Measurements from ENCODE around the gene JUND.

The JUND gene

DNA sequence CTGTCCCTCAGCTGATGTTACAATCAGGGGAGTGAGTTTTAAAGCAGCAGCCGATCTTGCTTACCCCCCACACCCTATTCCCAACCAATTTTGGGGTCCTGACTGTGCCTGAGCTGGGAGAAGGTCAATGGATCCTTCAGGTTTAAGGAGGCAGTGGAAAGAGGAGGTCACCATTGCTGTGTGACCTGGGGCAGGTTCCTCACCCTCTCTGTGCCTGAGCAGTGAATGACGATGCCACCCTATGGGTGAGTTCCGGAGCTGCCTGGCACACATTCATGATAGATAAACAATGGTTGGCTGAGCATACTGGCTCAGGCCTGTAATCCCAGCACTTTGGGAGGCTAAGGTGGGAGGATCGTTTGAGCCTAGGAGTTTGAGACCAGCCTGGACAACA is 20.3 kb upstream of the JUND start:
- TF ChIP-seq, protein P1, sequence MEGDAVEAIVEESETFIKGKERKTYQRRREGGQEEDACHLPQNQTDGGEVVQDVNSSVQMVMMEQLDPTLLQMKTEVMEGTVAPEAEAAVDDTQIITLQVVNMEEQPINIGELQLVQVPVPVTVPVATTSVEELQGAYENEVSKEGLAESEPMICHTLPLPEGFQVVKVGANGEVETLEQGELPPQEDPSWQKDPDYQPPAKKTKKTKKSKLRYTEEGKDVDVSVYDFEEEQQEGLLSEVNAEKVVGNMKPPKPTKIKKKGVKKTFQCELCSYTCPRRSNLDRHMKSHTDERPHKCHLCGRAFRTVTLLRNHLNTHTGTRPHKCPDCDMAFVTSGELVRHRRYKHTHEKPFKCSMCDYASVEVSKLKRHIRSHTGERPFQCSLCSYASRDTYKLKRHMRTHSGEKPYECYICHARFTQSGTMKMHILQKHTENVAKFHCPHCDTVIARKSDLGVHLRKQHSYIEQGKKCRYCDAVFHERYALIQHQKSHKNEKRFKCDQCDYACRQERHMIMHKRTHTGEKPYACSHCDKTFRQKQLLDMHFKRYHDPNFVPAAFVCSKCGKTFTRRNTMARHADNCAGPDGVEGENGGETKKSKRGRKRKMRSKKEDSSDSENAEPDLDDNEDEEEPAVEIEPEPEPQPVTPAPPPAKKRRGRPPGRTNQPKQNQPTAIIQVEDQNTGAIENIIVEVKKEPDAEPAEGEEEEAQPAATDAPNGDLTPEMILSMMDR (conservative IDR thresholded peaks at IDR 0.05; ENCODE audit: low read depth, low read length) = no peak
- DNase-seq (ENCODE audit: low read depth) = no peak
- H3K4me3 ChIP-seq (ENCODE audit: low read depth, low read length) = no peak overlapping the region

DNA sequence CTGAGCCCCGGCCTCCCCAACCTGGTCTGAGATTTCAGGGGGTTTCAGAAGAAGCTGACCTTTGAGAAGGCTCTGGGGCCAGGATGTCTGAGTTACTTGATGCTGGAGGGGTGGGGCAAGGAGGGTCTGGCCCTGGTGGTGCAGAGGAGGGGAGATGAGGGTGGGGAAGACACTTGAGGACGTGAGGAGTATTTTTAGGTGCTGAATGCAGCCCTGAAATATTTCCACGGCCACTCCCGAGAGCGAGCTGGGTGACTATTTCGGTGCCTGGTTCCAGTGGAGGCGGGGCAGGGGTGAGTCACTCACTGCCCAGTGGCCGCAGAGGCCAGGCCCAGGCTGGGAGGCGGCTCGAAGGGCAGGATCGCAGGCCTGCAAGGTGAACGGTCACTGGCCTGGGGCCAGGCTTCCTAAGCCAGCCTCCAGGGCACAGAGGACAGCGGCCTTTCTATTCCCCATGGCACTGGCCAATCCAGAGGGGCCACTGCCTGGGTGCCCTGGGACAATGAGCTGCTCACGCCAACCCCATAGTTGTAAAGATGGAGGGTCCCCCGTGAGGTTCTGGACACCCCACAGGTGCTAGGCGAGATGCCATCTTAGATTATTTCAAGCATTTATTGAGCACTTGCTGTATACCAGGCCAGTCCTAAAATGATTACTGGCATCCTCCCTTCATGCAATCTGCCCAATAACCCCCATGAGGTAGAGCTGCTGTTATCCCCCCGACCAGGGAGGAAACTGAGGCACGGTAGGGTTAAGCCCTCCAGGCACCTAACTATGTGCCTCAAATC is 19.7 kb upstream of the JUND start:
- TF ChIP-seq, protein P1 (conservative IDR thresholded peaks at IDR 0.05; ENCODE audit: low read depth, low read length) = no peak
- H3K4me3 ChIP-seq (ENCODE audit: low read depth, low read length) = no peak overlapping the region
- peak; percentile 54 for DNase-seq (ENCODE audit: low read depth)

DNA sequence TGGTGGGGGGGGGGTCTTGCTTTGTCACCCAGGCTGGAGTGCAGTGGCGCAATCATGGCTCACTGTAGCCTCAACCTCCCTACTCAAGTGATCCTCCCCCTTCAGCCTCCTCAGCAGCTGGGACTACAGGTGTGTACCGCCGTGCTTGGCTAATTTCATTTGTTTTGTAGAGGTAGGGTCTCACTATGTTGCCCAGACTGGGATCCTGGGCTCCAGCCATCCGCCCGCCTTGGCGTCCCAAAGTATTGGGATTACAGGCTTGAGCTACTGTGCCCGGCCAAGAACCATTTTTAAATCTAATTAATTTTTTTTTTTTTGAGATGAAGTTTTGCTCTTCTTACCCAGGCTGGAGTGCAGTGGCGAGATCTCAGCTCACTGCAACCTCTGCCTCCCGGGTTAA is 18.2 kb upstream of the JUND start:
- TF ChIP-seq, protein P1 (conservative IDR thresholded peaks at IDR 0.05; ENCODE audit: low read depth, low read length) = no peak
- DNase-seq (ENCODE audit: low read depth) = no peak
- no peak overlapping the region for H3K4me3 ChIP-seq (ENCODE audit: low read depth, low read length)

DNA sequence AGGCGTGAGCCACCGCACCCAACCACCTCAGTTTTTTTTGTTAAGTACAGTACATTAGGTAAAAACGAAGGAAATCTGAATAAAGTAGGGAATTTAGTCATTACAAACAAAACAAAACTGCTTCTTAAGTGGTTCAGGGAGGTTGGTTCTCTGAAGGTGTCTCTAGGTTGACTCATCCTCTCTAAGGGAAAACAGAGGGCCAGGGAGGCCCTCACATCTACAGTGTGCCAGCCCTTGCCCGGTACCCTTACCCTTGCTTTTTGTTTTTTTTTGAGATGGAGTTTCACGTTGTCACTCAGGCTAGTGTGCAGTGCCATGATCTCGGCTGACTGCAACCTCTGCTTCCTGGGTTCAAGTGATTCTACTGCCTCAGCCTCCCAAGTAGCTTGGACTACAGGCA is 17.2 kb upstream of the JUND start:
- no peak for DNase-seq (ENCODE audit: low read depth)
- TF ChIP-seq, protein P1 (conservative IDR thresholded peaks at IDR 0.05; ENCODE audit: low read depth, low read length) = no peak

DNA sequence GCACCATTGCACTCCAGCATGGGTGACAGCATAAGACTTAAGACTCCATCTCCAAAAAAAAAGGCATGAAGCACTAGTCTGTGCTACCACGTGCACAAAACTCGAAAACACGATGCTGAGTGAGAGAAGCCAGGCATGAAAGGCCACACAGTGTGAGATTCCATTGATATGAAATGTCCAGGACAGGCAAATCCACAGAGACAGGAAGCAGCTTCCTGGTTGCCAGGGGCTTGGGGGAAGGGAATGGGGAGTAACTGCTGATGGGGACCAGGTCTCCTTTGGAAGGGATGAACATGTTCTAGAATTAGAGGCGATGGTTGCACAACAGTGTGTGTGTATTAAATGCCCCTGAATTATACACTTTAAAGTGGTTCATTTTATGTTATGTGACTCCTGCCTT is 15.9 kb upstream of the JUND start:
- H3K4me3 ChIP-seq (ENCODE audit: low read depth, low read length) = no peak overlapping the region
- DNase-seq (ENCODE audit: low read depth) = no peak
- TF ChIP-seq, protein P1 (conservative IDR thresholded peaks at IDR 0.05; ENCODE audit: low read depth, low read length) = no peak

More for the DNA sequence above, 17.2 kb upstream of the JUND start:
- H3K4me3 ChIP-seq (ENCODE audit: low read depth, low read length) = no peak overlapping the region

DNA sequence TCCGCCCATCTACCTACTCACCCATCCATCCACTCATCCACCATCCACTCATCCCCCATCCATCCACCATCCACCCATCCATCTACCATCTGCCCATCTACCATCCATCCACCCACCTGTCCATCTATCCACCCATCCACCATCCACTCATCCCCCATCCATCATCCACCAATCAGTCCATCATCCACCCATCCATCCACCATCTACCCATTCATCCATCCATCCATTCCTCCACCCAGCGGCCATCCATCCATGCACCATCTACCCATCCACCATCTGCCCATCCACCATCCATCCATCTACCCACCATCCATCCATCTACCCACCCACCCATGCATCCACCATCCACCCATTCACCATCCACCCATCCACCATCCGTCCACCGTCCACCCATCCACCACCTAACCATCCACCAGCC is 13.6 kb upstream of the JUND start:
- no peak for DNase-seq (ENCODE audit: low read depth)
- no peak overlapping the region for H3K4me3 ChIP-seq (ENCODE audit: low read depth, low read length)
- TF ChIP-seq, protein P1 (conservative IDR thresholded peaks at IDR 0.05; ENCODE audit: low read depth, low read length) = no peak

DNA sequence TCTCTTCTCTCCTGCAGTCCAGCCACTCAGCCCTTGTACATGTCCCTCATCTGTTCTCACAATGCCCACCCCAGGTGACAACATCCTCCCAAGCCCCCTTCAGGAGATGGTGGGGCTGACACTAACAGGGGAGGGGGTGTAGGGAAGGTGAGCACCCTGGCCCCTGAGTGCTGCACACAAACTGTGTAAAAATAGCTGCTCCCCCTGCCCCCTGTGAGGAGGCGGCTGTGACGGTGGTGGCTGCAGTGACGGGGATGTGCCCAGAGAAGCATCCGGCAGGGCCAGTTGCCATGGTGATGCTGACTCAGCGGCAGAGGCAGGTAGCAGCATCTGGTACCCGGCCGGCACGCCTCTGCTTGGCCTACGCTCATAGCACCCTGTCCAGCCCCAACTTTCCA is 13.0 kb upstream of the JUND start:
- no peak for DNase-seq (ENCODE audit: low read depth)
- TF ChIP-seq, protein P1 (conservative IDR thresholded peaks at IDR 0.05; ENCODE audit: low read depth, low read length) = no peak
- H3K4me3 ChIP-seq (ENCODE audit: low read depth, low read length) = no peak overlapping the region
